Pancreas (tissue), 10 donors: ENCODE measurements around the gene HAUS3. TPM values are rescaled to one million over a fixed set of nuclear protein-coding genes. Genes with fewer than 3 reads are reported as not detected.

ENCODE experiments used
- ATAC-seq, 4 donors: fragments of 200-7000 bp; cut with Tn5 transposase; one replicate each; pipeline versions ENCODE4 v1.8.0 to v1.9.1; 2020; ENCODE audit warnings: mild to moderate bottlenecking in 4 of 4, moderate library complexity in 4 of 4
- DNase-seq, 6 donors: peaks; one replicate each; pipeline ENCODE4 v3.0.0-alpha.2; 2020
- FAIRE-seq: peaks from 2 replicates; lab custom pipeline; 2012; peaks lifted over from hg19 to GRCh38; lab: Jason Lieb, UNC
- H3K27ac ChIP-seq, 4 donors: fragments of 200-600 bp; sonication (generic); 1 replicate in 3 of 4; 2 replicates in 1 of 4; pipeline versions ENCODE4 v1.5.0 to v1.8.0; 2020
- H3K27me3 ChIP-seq, 4 donors: fragments of 200-600 bp; one replicate each; pipeline ENCODE4 v1.8.0; 2021
- H3K36me3 ChIP-seq, 3 donors: fragments of 200-600 bp; sonication (generic) in 1 of 3; one replicate each; pipeline versions ENCODE4 v1.5.0 to v1.8.0; 2020 to 2021
- H3K4me1 ChIP-seq, 3 donors: fragments of 200-600 bp; one replicate each; pipeline ENCODE4 v1.8.0; 2021
- H3K4me3 ChIP-seq, 4 donors: fragments of 200-600 bp; sonication (generic) in 2 of 4; one replicate each; pipeline versions ENCODE4 v1.5.0 to v1.8.0; 2020 to 2021
- H3K9me3 ChIP-seq, 4 donors: fragments of 200-600 bp; one replicate each; pipeline ENCODE4 v1.8.0; 2021
- WGBS, 2 donors: extraction: QIAGEN DNeasy Blood & Tissue Kit; methylation state at CpG; one replicate each; pipeline ENCODE4 v1.1.7; 2013; 5-methylcytosine and 5-hydroxymethylcytosine counted together
- intact Hi-C, 3 donors: fragments of 100-400 bp; cut with DNase I; formaldehyde crosslinking; loops; one replicate each; pipeline versions ENCODE4 v1.11.1 to v1.14.2; 2022
- polyA plus RNA-seq, 2 donors: library from polyadenylated mRNA; stranded (reverse); fragments of 200-250 nt; gene quantifications; one replicate each; pipeline ENCODE4 v1.2.3, GENCODE V29; 2013
- total RNA-seq, 6 donors: library from RNA; stranded (reverse); fragmentation: NEBNext Ultra II Directional in 4 of 6; extraction: Animal tissue kit (Norgen Biotek cat#: 25700) in 4 of 6; gene quantifications; one replicate each; pipeline versions ENCODE4 v1.2.1 to v1.2.4, GENCODE V29; 2021 to 2023
- TF ChIP-seq, protein P1 (sequence below), 4 donors: fragments of 200-600 bp; sonication (generic) in 3 of 4; IDR thresholded peaks; one replicate each; pipeline versions ENCODE4 v1.5.0 to v1.8.0; 2021; ENCODE audit warnings: antibody characterized with exemption in 4 of 4
- donor health status: healthy with polysubstance abuse.
- donor health status: DM: no; HTN: no; CAD: no; lungs with moderate emphysema.
- donor health status: DM: no; HTN: no; CAD: no.
- donor health status: control.
- donor health status: control.
- donor health status: Bipolar disorder and iron deficiency.
- donor health status: DM: yes; HTN: yes; CAD: no.
- donor health status: DM: no; HTN: no; CAD: no.
- donor health status: DM: no; HTN: no; CAD: no.
- donor health status: DM: yes; HTN: yes; CAD: no.

Gene HAUS3
- total and polyA plus RNA-seq, 8 donors = 4.1 to 9.6 (median 6.2) TPM

DNA sequence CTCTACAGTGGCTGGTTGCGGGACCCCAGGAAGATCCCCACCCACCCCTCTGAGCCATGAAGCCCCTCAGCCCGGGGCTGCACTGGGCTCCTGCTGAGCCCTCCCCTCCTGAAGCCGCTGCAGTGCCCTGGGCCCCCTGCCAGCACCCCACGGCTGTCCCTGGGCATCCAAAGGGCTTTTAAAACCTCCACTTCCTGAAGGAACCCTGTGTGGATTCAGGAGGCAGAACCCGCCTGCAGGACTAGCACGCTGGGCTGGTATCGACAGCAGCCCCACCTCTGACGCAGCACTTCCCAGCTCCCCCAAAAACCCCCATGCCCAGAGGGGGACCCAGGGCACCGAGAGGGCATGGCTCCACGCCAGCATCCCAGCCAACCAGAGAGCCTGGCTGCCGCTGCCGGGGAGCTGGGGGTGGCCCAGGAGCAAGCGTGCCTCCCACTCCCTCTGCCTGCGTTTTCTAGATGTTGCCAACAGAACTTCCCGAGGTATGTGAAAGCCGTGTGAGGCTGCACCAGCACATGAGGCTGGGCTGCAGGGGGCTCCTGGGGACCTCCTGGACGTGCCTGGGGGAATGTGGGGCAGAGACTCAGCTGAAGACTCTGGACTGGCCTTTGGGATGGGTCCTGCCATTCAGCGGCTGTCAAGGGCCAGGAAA is 13.7 kb upstream of the HAUS3 start:
- peaks cover 0 to 13% (median 12%) of the 10 kb centered on the region in 3 donors for H3K4me1 ChIP-seq
- H3K9me3 ChIP-seq = no peaks in the 10 kb centered on the region
- H3K36me3 ChIP-seq = peaks cover 0 to 12% (median 0%) of the 10 kb centered on the region in 3 donors
- DNase-seq (peak; percentile 19 to 80 (median 46)), FAIRE-seq (no peak), ATAC-seq (peak; percentile 8 to 38 (median 21))
- H3K4me3 ChIP-seq = no peak overlapping the region
- no peaks in the 10 kb centered on the region for H3K27me3 ChIP-seq
- TF ChIP-seq, protein P1, sequence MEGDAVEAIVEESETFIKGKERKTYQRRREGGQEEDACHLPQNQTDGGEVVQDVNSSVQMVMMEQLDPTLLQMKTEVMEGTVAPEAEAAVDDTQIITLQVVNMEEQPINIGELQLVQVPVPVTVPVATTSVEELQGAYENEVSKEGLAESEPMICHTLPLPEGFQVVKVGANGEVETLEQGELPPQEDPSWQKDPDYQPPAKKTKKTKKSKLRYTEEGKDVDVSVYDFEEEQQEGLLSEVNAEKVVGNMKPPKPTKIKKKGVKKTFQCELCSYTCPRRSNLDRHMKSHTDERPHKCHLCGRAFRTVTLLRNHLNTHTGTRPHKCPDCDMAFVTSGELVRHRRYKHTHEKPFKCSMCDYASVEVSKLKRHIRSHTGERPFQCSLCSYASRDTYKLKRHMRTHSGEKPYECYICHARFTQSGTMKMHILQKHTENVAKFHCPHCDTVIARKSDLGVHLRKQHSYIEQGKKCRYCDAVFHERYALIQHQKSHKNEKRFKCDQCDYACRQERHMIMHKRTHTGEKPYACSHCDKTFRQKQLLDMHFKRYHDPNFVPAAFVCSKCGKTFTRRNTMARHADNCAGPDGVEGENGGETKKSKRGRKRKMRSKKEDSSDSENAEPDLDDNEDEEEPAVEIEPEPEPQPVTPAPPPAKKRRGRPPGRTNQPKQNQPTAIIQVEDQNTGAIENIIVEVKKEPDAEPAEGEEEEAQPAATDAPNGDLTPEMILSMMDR (IDR thresholded peaks at IDR 0.05) = no peak
- WGBS, 2 donors = 62 to 64% methylated on average over 17 to 18 of the region's 18 CpGs
- intact Hi-C loops = no loop called here
- H3K27ac ChIP-seq = peak overlapping the region; percentile 39 to 63 (median 50)

DNA sequence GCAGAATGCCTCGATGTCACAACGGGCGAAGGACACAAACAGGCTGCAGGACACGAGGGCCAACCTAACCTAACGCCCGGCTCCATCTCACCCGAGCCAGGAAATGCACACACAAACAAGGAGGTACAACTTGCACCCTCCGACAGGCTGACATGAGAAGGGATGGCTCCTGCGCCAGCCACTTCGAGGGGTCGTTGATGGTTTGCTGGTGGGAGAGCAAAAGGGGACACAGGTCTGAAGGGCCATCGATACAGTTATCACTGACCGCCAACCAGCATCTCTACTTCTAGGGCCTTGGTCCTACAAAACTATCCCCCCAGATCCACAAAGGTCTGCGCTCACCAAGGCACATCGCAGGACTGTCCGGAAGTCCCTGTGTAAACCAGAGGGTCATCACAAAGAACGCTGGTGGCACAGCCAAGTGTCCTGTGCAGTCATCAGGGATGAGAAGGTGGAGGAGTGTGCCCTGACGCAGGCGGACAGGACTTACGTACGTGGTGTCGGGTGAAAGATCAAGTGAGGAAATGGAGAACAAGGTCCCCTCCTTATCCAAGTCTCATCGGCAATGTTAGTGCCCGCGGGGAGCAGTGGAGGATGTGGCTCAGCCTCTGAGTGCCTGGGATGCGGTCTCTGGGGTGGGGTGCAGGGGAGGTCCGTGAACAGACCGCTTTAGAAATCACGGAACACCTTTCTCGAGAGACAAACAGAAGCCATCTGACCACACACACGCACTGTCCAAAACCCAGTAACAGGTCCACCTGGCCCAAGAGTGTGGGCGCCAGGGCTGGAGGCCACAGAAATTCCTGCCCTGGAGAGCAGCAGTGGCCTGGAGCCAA is 13.0 kb upstream of the HAUS3 start:
- Histone ChIP-seq H3K27me3 (no peaks in the 10 kb centered on the region), H3K4me1 (peaks cover 0 to 6% (median 5%) of the 10 kb centered on the region in 3 donors), H3K9me3 (no peaks in the 10 kb centered on the region), H3K4me3 (no peak overlapping the region), H3K27ac (peak overlapping the region in 3 of 4 donors; percentile 39 to 62 (median 42)), H3K36me3 (peaks cover 0 to 19% (median 0%) of the 10 kb centered on the region in 3 donors)
- DNase-seq = peak in 4 of 6 donors; percentile 3 to 35 (median 10)
- FAIRE-seq = no peak
- TF ChIP-seq, protein P1 (IDR thresholded peaks at IDR 0.05) = no peak
- intact Hi-C loops = no loop called here
- WGBS, 2 donors = 78 to 81% methylated on average over 32 of the region's 32 CpGs
- no peak for ATAC-seq

DNA sequence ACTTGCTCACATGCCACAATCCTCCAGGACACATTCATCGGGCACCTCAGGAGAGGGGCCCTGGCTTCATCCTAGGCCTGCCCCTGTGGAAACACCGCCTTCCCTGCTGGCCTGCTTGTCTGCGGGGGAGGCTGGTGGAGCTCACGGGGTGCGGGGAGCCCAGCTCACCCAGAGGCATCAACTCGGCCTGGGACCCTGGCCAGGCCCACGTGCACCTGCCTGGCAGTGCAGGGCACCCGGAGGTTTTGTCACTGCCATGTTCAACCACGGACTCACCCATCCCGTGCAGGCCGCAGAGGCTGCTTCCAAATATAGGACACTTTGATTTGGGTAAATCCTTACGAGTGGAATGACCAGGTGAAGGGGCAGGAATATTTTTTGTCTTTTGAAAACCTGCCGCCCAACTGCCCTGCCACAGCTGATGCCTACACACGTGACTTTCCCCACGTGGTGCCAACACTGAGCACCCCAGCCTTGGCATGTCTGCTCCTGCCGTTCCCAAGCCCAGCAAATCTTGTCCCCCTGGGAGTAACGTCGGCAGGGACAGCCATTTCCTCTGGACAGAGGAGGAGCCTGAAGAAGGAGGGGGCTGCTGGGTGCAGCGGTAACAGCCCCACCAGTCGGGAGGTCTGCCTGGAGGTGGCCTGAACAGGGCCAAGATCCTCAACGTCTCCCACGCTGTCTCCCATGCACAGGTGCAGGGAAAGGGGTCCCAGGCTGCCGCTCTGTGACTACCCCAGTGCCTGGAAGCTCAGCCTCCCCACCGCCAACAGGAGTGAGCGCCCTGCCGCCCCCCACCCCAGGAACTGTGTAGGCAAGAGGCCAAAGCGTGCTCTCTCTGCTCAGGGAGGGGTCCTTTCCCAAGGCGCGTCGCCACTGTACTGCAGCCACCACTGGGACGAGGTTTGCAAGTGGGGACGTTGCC is 11.5 kb upstream of the HAUS3 start:
- Histone ChIP-seq H3K4me3 (no peak overlapping the region), H3K4me1 (peaks cover 0 to 4% (median 0%) of the 10 kb centered on the region in 3 donors), H3K27me3 (no peaks in the 10 kb centered on the region), H3K9me3 (no peaks in the 10 kb centered on the region), H3K36me3 (peaks cover 0 to 23% (median 0%) of the 10 kb centered on the region in 3 donors), H3K27ac (no peak overlapping the region)
- WGBS, 2 donors = 85 to 86% methylated on average over 32 of the region's 32 CpGs
- DNase-seq (peak in 5 of 6 donors; percentile 2 to 62 (median 12)), ATAC-seq (no peak), FAIRE-seq (no peak)
- TF ChIP-seq, protein P1 (IDR thresholded peaks at IDR 0.05) = no peak
- intact Hi-C loops = no loop called here

DNA sequence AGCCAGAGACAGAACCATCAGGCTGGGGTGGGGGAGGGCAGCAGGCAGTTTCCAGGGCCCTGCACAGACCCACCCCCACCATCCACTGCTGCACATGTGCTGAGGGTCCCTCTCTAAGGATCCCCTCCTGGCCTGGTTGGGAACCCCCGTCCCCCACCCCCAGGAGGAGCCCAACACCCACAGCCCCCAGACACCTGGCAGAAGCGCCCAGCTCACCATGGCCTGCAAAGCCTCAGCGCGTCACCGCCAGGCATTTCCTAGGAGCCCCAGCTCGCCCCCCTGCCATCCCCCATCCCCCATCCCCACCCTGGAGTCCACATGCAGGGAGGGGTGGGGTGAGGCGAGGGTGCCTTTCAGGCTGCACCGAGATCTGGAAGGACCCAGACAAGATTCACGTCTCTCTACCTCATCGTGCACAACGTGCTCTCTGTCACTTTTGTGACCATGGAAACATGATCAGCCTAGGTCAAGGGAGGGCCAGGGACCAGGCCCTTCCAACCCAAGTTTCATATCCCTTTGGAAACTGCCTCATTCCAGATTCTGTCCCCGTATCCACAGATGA is 10.7 kb upstream of the HAUS3 start:
- Histone ChIP-seq H3K4me3 (no peak overlapping the region), H3K9me3 (no peaks in the 10 kb centered on the region), H3K27ac (no peak overlapping the region), H3K4me1 (peaks cover 0 to 4% (median 0%) of the 10 kb centered on the region in 3 donors), H3K27me3 (no peaks in the 10 kb centered on the region), H3K36me3 (peaks cover 0 to 23% (median 0%) of the 10 kb centered on the region in 3 donors)
- intact Hi-C loops = no loop called here
- TF ChIP-seq, protein P1 (IDR thresholded peaks at IDR 0.05) = no peak
- 86 to 88% methylated on average over 12 of the region's 12 CpGs for WGBS, 2 donors
- peak in 2 of 6 donors; percentile 15 to 50 for DNase-seq
- no peak for ATAC-seq
- FAIRE-seq = no peak
